ENCODE results near the gene DFFB. TPM values are rescaled to one million over a fixed set of nuclear protein-coding genes. Genes with fewer than 3 reads are reported as not detected.

DFFB gene
- total and polyA plus RNA-seq, 4 donors = 5.1 to 12.1 (median 5.8) TPM

DNA sequence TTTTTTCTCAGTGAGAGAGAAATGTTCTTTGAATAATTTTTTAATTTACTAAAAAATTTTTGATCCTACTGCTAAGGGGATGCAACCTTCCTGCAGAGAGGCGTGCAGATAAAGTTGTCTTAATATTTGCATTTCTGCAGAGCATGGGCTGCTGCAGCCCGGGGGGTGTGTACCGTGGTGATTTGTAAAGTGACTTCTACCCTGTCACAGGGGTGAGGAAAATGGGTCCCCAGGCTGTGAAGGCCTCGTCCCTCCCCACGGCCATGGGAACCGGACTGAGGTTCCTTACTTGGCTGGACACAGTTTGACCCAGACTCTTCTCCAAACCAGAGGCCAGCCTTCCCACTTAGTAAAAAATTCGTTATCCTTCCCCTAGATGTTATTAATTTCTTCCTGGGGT lies 52.3 kb downstream of the DFFB start:
- TF ChIP-seq, protein P1, sequence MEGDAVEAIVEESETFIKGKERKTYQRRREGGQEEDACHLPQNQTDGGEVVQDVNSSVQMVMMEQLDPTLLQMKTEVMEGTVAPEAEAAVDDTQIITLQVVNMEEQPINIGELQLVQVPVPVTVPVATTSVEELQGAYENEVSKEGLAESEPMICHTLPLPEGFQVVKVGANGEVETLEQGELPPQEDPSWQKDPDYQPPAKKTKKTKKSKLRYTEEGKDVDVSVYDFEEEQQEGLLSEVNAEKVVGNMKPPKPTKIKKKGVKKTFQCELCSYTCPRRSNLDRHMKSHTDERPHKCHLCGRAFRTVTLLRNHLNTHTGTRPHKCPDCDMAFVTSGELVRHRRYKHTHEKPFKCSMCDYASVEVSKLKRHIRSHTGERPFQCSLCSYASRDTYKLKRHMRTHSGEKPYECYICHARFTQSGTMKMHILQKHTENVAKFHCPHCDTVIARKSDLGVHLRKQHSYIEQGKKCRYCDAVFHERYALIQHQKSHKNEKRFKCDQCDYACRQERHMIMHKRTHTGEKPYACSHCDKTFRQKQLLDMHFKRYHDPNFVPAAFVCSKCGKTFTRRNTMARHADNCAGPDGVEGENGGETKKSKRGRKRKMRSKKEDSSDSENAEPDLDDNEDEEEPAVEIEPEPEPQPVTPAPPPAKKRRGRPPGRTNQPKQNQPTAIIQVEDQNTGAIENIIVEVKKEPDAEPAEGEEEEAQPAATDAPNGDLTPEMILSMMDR (IDR thresholded peaks at IDR 0.05; ENCODE audit: control extremely low read depth, extremely low read depth) = no peak
- Histone ChIP-seq H3K27me3 (ENCODE audit: control insufficient read depth in 3 of 3, insufficient read depth in 3 of 3, low read length in 2 of 3) (peaks cover 0 to 3% (median 2%) of the 10 kb centered on the region in 3 donors), H3K4me1 (ENCODE audit: control insufficient read depth in 5 of 5, insufficient read depth in 5 of 5, low read length in 5 of 5) (peaks cover 0 to 11% (median 0%) of the 10 kb centered on the region in 5 donors), H3K4me3 (no peak overlapping the region), H3K36me3 (ENCODE audit: control insufficient read depth in 4 of 4, insufficient read depth in 4 of 4, low read length in 4 of 4) (no peaks in the 10 kb centered on the region), H3K27ac (ENCODE audit: low read depth in 1 of 2, low read length in 1 of 2) (no peak overlapping the region), H3K9me3 (ENCODE audit: control insufficient read depth in 4 of 4, insufficient read depth in 3 of 4, low read length in 3 of 4) (no peaks in the 10 kb centered on the region), H3K9ac (ENCODE audit: insufficient read depth in 1 of 2, low read length in 2 of 2) (no peak overlapping the region)
- ATAC-seq (ENCODE audit: insufficient read depth, low FRiP score) (no peak), DNase-seq (no peak)
- 75 to 78% methylated on average over 7 of the region's 7 CpGs for WGBS, 2 donors

DNA sequence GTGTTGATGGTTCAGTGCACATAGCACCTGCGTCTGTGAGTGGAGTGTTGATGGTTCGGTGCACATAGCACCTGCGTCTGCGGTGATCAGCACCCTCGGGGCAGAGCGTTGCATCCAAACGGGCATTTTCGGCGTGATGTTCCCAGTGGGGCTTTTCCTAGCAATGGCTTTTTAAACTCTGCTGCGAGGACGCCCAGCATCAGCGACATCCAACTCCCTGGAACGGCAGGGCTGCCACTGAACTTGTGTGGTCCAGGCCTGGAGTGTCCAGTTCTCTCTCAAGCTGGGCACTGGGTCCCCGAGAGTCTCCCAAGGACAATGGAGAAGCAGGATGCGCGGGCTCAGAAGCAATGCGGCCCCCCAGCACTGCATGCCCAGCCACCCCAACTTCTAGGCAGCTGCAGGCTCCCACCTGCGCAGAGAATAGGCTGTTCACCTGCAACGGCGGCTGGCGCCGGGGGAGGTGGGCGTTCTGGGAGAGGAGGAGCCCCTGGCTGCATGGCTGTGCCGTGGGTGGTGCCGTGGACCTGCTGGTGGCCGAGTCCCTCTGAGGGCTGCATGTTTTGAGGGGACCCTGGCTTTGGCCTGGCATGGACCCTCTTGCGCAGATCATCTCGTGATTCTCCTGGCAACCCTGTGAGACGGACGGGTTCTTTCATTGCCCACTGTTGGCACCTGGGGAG lies 52.9 kb downstream of the DFFB start:
- Histone ChIP-seq H3K27ac (ENCODE audit: low read depth in 1 of 2, low read length in 1 of 2) (no peak overlapping the region), H3K9me3 (ENCODE audit: control insufficient read depth in 4 of 4, insufficient read depth in 3 of 4, low read length in 3 of 4) (no peaks in the 10 kb centered on the region), H3K9ac (ENCODE audit: insufficient read depth in 1 of 2, low read length in 2 of 2) (no peak overlapping the region), H3K4me3 (no peak overlapping the region), H3K4me1 (ENCODE audit: control insufficient read depth in 5 of 5, insufficient read depth in 5 of 5, low read length in 5 of 5) (peaks cover 0 to 11% (median 0%) of the 10 kb centered on the region in 5 donors), H3K36me3 (ENCODE audit: control insufficient read depth in 4 of 4, insufficient read depth in 4 of 4, low read length in 4 of 4) (no peaks in the 10 kb centered on the region), H3K27me3 (ENCODE audit: control insufficient read depth in 3 of 3, insufficient read depth in 3 of 3, low read length in 2 of 3) (peaks cover 0 to 3% (median 2%) of the 10 kb centered on the region in 3 donors)
- DNase-seq (no peak), ATAC-seq (ENCODE audit: insufficient read depth, low FRiP score) (no peak)
- WGBS, 2 donors = 84 to 92% methylated on average over 30 of the region's 30 CpGs
- TF ChIP-seq, protein P1 (IDR thresholded peaks at IDR 0.05; ENCODE audit: control extremely low read depth, extremely low read depth) = no peak

DNA sequence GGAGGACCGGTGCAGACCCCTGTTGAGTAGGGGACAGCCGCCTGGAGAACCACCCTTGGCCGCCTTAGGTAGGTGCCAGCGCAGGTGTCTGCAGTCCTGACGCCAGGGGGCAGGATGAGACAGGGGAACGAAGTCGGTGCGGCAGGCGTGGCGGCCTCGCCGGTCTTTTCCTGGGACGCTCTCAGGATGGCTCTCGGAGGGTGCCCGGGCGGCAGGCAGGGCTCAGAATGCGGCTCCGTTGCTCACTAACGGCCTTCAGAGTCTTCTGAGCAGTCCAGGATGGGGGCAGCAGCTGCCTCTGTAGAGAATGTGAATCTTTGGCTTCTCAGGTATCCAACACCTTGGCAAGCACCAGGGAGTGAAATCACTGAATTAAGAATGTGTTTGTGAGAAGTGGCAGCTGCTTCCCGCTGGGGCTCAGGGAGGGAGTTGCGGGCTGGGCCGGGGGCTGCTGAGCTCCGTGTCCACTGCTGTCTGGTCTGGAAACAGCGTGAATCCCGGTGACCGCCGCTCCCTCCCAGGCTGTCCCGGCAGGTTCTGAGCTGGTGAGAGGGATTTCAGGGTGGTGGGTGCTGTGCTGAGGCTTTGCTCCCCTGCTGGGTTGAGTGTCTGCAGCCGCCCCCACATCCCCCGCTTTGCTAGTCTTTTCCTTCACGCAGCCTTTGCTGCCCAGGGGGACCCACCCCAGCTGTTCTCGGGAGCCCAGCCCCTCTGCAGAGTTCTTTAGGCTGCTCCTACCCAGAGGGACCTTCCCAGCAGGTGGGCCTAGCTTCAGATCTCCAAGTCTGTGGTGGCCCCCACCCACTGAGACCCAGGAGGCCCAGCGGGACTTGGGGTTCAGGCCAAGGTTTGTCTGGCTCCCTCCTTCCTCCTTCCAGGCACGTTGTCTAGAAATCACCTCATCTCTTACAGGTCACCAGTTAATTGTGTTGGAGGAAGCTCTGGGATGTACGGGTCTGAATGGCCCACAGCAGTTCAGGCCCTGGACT lies 53.9 kb downstream of the DFFB start:
- peak; percentile 54 for ATAC-seq (ENCODE audit: insufficient read depth, low FRiP score)
- H3K4me3 ChIP-seq = no peak overlapping the region

More for the DNA sequence above, 53.9 kb downstream of the DFFB start:
- H3K27ac ChIP-seq (ENCODE audit: low read depth in 1 of 2, low read length in 1 of 2) = no peak overlapping the region
- peak; percentile 79 to 82 (median 81) for DNase-seq
- peaks cover 0 to 11% (median 0%) of the 10 kb centered on the region in 5 donors for H3K4me1 ChIP-seq (ENCODE audit: control insufficient read depth in 5 of 5, insufficient read depth in 5 of 5, low read length in 5 of 5)
- 15 to 21% methylated on average over 35 of the region's 35 CpGs for WGBS, 2 donors
- no peaks in the 10 kb centered on the region for H3K36me3 ChIP-seq (ENCODE audit: control insufficient read depth in 4 of 4, insufficient read depth in 4 of 4, low read length in 4 of 4)
- no peaks in the 10 kb centered on the region for H3K9me3 ChIP-seq (ENCODE audit: control insufficient read depth in 4 of 4, insufficient read depth in 3 of 4, low read length in 3 of 4)
- TF ChIP-seq, protein P1 (IDR thresholded peaks at IDR 0.05; ENCODE audit: control extremely low read depth, extremely low read depth) = peak; percentile 59
- no peak overlapping the region for H3K9ac ChIP-seq (ENCODE audit: insufficient read depth in 1 of 2, low read length in 2 of 2)
- H3K27me3 ChIP-seq (ENCODE audit: control insufficient read depth in 3 of 3, insufficient read depth in 3 of 3, low read length in 2 of 3) = peaks cover 0 to 3% (median 2%) of the 10 kb centered on the region in 3 donors

Data from lung (tissue), 12 donors.